NCI-H1105 treated with DMSO at 0.1 percent for 48 hours (cell line): Measurements from ENCODE around the gene FYB1.
"Not testable (repeated sequence)": the region's sequence is repeated elsewhere in the genome, so short reads cannot be mapped to it uniquely, and the experiment has no call there.

ENCODE experiments used
- DNase-seq: peaks from one replicate; lab custom pipeline; 2025; lab: John Stamatoyannopoulos, UW

The FYB1 gene

GRCh38 chr5:39186722-39187539 lies 32.4 kb downstream of the FYB1 start:
- DNase-seq = no peak

GRCh38 chr5:39186289-39186688 lies 33.1 kb downstream of the FYB1 start:
- DNase-seq = no peak

GRCh38 chr5:39185761-39186160 lies 33.6 kb downstream of the FYB1 start:
- no peak for DNase-seq

GRCh38 chr5:39179561-39179960 lies 39.8 kb downstream of the FYB1 start:
- DNase-seq = not testable (repeated sequence)

GRCh38 chr5:39178861-39179260 lies 40.5 kb downstream of the FYB1 start:
- DNase-seq = peak; percentile 24

- no peak for DNase-seq
Measured at GRCh38 chr5:39178171-39178570, 41.2 kb downstream of the FYB1 start.

GRCh38 chr5:39177631-39177964 lies 41.8 kb downstream of the FYB1 start:
- DNase-seq = no peak

- no peak for DNase-seq
Measured at GRCh38 chr5:39176759-39177630, 42.4 kb downstream of the FYB1 start.

GRCh38 chr5:39175273-39175955 lies 43.9 kb downstream of the FYB1 start:
- no peak for DNase-seq

GRCh38 chr5:39173069-39173468 lies 46.3 kb downstream of the FYB1 start:
- DNase-seq = no peak

- DNase-seq = no peak
Measured at GRCh38 chr5:39172593-39172992, 46.8 kb downstream of the FYB1 start.

GRCh38 chr5:39171647-39172046 lies 47.7 kb downstream of the FYB1 start:
- no peak for DNase-seq

- no peak for DNase-seq
Measured at GRCh38 chr5:39169081-39169480, 50.3 kb downstream of the FYB1 start.

GRCh38 chr5:39167972-39168342 lies 51.4 kb downstream of the FYB1 start:
- DNase-seq = no peak

- no peak for DNase-seq
Measured at GRCh38 chr5:39167141-39167971, 52.0 kb downstream of the FYB1 start.

GRCh38 chr5:39164529-39165402 lies 54.6 kb downstream of the FYB1 start:
- no peak for DNase-seq

GRCh38 chr5:39164016-39164415 lies 55.3 kb downstream of the FYB1 start:
- no peak for DNase-seq

- DNase-seq = no peak
Measured at GRCh38 chr5:39161578-39161977, 57.8 kb downstream of the FYB1 start.

GRCh38 chr5:39160576-39161213 lies 58.7 kb downstream of the FYB1 start:
- DNase-seq = no peak

GRCh38 chr5:39159811-39160490 lies 59.4 kb downstream of the FYB1 start:
- DNase-seq = no peak
